HG03175 (cell line): ENCODE measurements around the gene KRTAP12-1.
"Not testable (repeated sequence)": the region's sequence is repeated elsewhere in the genome, so short reads cannot be mapped to it uniquely, and the experiment has no call there.

Experiments
- ATAC-seq: cut with Tn5 transposase; IDR thresholded peaks from one replicate; pipeline ENCODE4 v1.9.1; 2021; ENCODE audit warnings: mild to moderate bottlenecking, moderate library complexity; ENCODE audit not compliant: unreplicated experiment

Gene KRTAP12-1

DNA sequence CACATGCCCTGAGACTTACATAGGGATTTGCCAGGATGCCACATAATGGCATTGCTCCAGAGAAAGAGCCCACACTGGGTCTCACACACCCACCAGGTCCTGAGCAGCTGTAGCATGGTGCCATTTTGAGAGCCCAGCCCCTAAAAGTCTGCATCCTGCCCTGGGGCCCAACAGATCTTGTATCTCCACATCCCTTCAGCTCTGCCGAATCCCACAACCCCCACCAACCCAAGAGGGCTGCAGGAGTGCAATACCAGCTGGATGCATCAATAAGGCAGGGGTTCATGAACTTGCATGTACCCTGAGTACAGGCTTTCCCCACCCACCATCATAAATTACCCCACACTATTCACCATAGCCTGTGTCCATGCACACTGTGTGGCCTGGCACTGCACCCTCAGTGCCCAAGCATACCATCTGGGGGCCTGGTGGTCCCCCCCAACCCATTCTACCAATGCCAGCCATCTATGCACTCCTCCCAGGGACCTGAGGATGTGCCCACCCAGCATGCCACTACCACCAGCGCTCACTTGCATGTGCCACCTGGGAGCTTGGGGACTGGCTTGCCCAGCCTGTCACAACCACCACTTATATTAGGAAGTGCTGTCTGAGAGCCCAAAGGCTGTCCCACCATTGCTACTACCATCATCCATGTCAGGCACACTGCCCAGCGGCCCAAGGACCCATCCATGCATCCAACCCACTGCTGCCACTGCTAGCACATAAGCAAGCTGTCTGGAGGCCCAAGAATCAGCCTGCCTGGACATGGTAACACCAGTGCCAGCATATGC, 11.1 kb downstream of the KRTAP12-1 start:
- ATAC-seq, result no peak

DNA sequence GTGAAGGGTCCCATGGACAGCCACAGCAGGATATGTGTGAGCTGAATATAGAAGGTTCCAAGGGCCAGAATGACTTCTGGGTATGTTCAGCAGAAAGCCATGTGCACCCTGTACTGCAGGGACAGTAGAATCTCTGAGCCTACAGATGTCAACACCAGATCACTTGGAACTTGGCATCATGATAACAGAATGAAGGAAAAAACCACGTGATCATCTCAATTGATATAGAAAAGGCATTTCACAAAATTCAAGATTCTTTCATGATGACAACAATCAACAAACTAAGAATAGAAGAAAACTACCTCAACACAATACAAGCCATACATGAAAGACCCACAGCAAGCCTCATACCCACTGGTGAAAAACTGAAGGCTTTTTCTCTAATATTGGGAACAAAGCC, 14.4 kb downstream of the KRTAP12-1 start:
- no peak for ATAC-seq

DNA sequence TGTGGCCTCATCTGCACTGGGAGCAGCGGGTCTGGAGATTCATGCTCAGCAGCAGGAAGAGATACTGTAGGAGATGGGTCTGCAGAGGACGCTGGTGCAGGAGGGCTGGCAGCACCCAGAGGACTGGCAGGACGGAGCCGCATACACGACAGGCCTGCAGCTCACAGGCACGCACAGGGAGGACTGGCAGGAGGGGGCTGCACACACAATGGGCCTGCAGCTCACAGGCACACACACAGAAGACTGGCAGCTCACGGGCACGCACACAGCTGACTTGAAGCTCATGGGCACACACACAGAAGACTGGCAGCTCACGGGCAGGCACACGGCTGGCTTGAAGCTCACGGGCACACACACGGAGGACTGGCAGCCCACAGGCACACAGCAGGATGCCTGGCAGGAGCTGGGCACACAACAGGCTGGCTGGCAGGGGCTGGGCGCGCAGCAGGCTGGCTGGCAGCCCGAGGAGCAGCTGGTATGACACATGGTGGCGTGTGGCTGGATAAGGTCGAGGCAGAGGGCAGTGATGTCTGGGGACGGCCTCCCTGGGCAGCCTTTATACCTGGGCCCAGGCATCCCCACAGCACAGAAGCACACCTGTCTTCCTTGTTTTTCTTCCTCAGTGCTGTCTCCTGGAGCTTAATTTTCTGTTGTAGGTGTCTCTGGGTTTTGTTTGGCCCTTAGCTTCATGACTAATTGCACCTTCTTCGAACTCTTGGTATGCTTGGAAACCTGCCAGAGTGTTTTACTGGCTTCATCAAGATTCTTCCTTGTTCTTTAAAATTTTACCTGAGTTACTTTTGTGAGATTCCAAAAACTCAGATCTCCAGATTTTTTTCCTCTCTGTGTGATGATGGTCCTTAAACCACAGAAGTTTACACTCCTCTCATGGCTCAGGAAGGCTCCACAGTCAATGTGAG, 15.3 kb downstream of the KRTAP12-1 start, which contains the start of gene KRTAP12-2:
KRTAP12-2 (minus strand) TSS at position 527 of the 920 bp plus-strand sequence; CDS start at position 486, 41 bp downstream.
- ATAC-seq, result no peak

DNA sequence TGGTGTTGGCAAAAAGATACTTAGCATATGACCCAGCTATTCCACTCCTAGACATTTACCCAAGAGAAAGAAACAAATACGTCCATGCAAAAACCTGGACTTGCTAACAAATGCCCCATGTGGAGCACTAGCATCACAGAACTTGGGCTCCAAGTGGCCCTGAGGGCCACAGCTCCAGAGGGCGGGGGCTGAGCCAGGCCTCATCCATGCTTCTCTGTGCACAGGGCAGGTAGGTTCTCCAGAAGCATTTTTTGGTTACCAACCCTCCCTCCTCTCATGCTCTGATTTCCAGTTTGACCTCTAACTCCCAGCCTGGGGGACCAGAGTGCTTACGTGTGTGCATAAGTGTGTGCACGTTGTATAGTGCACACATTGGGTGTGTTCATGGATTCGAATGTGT, 17.3 kb downstream of the KRTAP12-1 start:
- no peak for ATAC-seq

DNA sequence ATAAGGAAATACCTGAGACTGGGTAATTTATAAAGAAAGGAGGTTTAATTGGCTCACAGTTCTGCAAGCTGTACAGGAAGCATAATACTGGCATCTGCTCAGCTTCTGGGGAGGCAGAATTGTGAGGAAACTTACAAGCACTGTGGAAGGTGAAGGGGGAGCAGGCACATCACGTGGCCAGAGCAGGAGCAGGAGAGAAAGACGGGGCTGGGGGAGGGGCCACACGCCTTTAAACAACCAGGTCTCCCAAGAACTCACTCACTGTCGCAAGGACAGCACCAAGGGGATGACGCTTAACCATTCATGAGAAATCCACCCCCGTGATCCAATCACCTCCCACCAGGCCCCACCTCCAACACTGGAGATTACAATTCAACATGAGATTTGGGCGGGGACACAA, 20.4 kb downstream of the KRTAP12-1 start:
- not testable (repeated sequence) for ATAC-seq

DNA sequence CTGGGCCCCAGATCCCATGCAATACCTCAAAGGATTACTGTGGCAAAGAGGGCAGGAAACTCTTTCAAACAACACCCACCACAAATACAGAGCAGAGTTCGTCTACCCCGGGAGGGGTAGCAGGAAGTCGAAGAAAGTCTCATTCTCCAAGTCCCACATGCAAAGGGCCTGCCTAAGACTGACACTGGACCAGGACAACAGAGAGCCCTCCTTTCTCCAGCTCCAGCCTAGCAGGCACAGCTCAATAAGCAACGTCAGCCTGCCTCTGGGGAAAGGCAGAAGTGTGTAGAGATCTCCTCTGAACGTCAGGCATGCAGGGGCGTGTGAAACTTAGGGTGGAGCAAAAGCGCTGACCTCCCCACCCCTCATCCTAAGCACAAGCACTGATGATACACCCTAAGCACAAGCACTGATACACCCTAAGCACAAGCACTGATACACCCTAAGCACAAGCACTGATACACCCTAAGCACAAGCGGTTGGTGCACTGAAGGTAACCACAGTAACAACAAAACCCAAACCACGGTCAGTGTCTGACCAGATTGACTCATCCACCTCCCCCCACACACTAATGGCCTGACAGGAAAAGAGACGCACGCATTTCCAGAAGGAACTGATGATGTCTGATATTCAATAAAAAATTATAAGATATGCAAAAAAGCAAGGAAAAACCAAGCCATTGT, 22.9 kb downstream of the KRTAP12-1 start:
- no peak for ATAC-seq

DNA sequence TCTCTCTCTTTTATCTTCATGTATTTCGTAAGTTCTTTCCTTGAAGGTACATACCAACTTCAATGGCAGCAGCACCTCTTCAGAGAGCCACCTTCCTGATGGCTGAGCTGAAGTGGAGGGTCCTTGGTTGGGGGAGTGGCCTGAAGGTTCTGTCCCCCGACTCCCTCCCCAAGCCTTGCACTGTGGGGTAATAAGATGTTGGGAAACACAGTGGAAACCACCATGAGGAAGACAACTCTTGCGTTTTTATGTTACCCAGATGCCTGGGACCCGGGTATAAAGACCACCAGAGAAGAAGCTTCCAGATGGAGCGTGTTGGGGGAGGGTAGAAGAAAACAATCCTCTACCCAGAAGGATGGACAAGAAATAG, 23.4 kb downstream of the KRTAP12-1 start:
- no peak for ATAC-seq

DNA sequence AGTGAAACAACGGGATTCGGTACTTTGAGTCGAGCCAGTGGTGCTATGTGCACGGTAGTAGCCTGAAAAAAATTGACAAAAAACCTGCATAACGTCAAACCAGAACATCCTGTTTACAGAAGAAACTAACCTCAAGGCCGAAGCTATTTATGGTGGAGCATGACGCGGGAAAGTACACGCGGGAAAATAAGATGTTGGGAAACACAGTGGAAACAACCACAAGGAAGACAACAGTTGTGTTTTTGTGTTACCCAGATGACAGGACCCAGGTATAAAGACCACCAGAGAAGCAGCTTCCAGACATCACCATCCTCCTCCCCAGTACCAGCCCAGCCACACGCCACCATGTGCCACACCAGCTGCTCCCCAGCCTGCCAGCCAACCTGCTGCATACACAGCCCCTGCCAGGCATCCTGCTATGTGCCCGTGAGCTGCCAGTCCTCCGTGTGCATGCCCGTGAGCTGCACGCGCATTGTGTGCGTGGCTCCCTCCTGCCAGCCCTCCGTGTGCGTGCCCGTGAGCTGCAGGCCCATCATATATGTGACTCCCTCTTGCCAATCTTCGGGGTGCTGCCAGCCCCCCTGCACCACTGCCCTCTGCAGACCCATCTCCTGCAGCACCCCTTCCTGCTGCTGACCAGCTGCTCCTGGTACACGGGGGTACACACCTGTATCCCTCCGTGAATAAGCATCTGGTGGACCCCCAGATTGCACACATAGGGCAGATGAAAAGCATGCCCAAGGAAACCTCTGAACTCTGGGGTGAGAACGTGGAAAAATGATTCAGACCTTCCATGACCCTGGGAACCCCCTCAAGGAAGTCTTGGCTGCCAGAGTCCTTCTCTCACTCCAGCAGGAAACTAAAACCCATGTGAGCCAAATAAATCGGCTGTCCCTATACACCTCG, 24.1 kb downstream of the KRTAP12-1 start, which contains the start of gene KRTAP12-3:
KRTAP12-3 (plus strand) TSS at position 298 of the 906 bp plus-strand sequence; CDS start at position 346, 48 bp downstream.
- no peak for ATAC-seq

DNA sequence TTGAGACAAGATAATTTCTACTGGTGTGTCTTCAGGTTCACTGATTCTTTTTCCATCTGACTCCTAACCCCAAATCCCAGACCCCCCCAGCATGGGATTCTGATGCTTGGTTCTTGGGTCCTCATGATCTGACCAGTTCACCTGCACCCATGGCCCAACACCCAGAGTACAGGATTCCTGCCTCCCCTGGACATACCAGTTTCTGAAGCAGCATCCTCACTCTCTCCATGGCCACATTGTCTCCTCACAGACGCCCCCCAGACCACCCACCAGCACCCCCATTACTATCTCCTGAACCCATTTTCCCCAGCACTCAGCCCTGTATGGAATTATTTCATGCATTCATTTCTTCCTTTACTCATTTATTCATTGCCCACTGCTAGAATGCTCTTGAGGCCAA, 25.1 kb downstream of the KRTAP12-1 start:
- ATAC-seq, result no peak

DNA sequence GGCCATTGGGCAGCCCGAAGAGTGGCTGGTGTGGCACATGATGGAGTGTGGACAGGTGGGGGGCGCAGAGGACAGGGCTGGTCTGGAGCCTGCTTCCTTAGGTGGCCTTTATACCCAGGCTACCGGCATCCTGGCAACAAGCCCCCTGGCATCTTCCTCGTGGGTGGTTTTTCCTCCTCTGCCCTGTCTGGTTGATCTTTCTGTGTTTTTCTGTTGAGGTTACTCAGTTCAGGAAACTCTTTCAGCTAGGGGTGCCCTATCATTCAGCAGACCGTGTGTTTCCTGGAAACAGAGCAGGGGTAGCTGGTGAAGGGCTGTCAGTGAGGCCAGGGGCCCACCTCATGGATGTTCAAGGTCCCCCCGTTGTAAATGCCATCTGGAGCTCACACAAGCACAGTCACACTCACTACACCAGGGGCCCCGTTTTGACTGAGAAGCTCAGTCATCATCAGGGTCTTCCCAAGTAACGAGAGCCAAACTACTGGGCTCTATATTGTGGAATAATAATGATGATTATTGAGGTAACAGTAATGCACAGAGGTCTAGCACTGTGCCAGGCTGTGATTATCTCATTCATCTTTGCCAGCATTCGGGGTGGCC, 27.3 kb downstream of the KRTAP12-1 start, which contains the start of gene KRTAP12-4:
KRTAP12-4 (minus strand) TSS at position 84 of the 600 bp plus-strand sequence; CDS start at position 39, 45 bp downstream.
- no peak for ATAC-seq

DNA sequence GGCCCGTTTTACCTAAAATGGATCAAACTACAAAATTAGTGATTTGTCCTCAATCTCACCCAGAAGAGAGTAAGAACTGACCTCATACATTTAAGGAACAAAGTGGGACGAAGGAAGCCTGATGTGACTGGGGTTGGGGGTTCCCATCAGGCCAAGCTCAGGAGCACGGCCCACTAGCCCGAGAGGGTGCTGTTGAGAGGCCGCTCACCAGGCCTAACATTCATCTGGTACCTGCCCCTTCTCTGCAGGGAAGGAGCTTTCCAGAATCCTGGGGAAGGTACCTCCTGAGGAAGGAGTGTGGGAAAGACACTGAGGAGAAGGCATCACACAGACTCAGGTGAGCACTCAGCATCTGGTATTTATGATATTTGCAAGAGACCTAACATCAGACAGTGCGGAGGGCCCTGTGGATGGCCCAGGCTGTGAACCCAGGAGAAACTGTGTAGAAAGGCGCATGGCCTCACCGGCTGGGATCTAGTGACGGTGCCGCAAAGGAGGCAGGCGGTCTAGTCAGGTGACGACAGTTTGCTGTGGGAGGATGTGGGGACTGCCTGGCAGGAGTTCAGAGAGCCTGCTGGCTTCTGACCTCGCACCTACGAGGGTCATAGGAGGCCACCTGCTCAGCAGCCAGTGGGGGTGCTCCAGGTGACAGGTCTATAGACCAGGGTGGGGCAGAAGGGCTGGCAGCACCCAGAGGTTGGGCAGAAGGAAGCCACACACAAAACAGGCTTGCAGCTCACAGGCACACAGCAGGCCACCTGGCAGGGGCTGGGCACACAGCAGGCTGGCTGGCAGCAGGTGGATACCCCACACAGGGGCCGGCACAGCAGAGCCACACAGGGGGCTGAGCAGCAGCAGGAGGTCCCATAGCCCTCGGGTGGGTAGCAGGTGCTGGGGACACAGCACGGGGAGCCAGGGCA, 28.0 kb downstream of the KRTAP12-1 start:
- ATAC-seq, result no peak

DNA sequence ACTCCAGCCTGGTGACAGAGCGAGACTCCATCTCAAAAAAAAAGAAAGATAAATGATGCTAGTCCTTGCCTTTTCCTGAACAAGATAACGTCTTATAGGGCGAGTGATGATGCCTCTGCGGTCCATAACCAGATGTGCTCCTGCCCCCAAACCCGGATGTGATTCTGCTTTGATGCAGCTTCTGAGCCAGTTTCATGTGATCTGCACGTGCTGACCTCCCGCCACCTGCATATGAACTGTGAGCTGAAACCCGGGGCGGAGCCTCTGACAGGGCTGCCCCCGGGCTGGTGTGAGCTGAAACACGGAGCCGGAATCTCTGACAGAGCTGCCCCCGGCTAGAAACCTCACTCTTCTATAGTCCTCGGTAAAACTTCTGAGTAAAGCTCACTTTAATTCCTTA, 28.8 kb downstream of the KRTAP12-1 start:
- ATAC-seq, result no peak

DNA sequence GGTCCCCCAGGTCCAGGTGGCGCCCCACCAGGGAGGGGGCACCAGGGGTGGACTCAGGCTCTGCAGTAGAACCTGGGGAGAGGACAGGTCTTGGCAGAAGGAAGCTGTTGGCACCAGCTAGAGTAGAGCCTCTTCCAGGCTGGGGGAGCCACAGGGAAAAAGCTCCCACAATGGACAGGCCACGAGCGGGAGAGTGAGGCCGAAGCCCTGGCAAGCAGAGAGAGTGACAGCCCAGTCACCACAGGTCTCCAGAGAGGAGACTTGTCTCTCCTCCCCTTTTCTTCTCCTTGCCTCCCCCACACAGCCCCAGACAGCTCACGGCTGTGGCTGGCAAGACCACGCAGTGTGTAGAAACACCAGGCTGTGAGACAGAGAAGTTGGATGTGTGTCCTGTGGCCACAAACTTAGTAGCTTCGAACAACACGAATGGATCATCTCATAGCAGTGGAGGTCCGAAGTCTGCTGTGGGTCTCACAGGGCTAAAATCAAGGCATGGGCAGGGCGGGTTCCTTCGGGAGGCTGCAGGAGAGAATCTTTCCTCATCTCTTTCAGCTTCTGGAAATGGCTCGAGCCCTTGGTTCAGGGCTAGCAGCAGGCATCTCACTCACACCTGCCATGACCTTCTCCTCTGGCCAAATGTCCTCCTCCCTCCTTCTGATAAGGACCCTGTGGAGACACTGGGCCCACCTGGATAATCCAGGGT, 30.8 kb downstream of the KRTAP12-1 start:
- ATAC-seq, result no peak

DNA sequence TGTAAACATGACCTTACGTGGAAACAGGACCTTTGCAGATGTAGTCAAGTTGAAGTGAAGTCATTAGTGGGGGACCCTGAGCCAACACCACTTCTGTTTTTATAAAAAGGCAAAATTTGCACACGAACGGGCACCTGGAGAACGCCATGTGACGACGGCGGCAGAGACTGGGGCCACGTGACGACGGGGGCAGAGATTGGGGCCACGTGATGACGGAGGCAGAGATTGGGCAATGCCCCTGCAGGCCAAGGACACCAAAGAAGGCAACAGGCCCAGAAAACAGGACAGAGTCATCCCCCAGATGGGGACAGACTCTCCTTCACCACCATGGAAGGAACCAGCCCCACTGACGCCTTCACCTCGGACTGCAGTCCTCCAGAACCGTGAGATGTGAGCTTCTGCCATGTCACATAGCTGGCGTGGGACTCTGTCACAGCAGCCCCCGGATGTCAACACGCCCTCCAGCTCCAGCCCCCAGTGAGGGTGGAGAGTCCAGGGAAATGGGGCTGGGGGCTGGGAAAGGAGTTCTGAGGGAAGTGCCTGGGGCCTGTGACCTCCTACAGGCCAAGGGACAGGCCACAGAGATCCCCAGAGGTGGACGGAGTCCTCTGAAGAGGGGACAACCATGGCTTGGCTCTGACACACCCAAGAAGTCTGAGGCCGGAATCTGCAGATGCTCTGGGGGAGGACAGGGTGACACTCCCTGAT, 31.5 kb downstream of the KRTAP12-1 start:
- no peak for ATAC-seq

DNA sequence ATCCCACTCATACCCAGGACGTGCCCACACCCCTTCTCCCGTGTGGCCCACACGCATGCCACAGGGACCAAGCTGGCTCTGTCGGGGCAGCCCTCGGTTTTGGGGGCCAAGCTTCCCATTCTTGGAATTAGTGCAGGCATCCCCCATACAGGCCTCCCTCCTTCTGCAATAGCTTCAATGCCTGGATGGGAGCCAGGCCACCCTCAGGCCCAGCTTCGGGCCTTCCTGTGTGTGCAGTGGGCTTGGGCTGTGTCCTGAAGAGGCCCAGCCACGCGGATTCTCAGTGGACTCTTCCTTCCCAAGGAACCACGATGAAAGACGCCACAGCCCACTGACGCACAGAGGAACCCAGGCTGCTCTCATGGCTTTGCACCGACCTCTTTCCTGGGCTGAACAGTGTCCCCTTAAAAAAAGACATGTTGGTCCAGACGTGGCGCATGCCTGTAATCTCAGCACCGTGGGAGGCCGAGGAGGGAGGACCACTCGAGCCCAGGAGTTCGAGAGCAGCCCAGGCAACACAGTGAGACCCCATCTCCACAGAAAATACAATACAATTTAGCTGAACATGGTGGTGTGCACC, 32.4 kb downstream of the KRTAP12-1 start:
- ATAC-seq, result no peak

DNA sequence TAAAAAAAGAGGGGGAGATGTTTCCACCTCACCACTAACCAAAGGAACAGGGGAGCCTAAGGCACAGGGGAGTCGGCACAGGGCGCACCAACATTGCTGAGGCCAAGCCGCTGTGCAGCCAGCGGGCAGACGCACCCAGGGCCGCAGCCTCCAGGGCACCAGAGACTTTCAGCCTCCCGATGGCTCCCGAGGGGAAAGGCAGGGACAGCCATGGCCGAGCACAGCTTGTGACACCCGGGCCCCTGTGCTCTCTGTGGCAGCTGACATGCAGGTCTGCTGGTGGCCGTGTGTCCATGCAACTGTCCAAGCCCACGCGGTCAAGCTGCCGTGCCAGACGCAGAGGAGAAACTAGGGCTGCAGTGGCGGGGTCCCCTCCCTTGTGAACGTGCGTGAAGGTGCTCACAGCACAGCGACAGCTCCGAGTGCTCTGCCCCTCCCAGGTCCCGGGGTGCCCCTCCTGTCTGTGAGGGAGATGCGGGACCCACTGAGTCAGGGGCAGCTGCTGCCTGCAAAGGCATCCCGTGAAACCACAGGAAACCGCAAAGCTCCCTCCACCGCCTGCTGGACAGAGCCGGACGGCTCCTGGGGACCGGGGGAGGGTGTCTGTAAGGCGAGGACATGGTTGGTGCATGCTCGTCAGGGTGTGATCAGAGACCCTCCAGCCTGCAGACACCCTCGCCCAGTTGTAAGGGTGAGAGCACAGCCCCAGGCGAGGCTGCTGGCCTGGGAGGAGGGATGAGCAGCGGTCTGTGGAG, 33.2 kb downstream of the KRTAP12-1 start:
- no peak for ATAC-seq
